Heart right ventricle (tissue), 16 donors: ENCODE results near the gene HES4. TPM values are rescaled to one million over a fixed set of nuclear protein-coding genes. Genes with fewer than 3 reads are reported as not detected.
A peak's percentile ranks its signal among the peaks of the same experiment; 100 is the strongest.
"Not testable (repeated sequence)": the region's sequence is repeated elsewhere in the genome, so short reads cannot be mapped to it uniquely, and the experiment has no call there.

ENCODE experiments used
- ATAC-seq, 8 donors: fragments of 200-7000 bp; cut with Tn5 transposase; one replicate each; pipeline ENCODE4 v1.9.1; 2020; ENCODE audit warnings: mild to moderate bottlenecking in 8 of 8, moderate library complexity in 8 of 8, moderate number of reproducible peaks in 1 of 8
- DNase-seq, 2 donors: peaks; one replicate each; pipeline ENCODE4 v3.0.0-alpha.2; 2020
- H3K27ac ChIP-seq, 10 donors: fragments of 200-600 bp; sonication (generic) in 2 of 10; one replicate each; pipeline versions ENCODE4 v1.5.0 to v1.8.0; 2020 to 2022; ENCODE audit warnings: mild to moderate bottlenecking in 3 of 10
- H3K27me3 ChIP-seq, 7 donors: fragments of 200-600 bp; one replicate each; pipeline ENCODE4 v1.8.0; 2021 to 2022; ENCODE audit warnings: mild to moderate bottlenecking in 2 of 7
- H3K36me3 ChIP-seq, 9 donors: fragments of 200-600 bp; sonication (generic) in 1 of 9; one replicate each; pipeline versions ENCODE4 v1.5.0 to v1.8.0; 2020 to 2022; ENCODE audit warnings: mild to moderate bottlenecking in 2 of 9
- H3K4me1 ChIP-seq, 9 donors: fragments of 200-600 bp; sonication (generic) in 1 of 9; one replicate each; pipeline versions ENCODE4 v1.5.0 to v1.8.0; 2020 to 2022; ENCODE audit warnings: mild to moderate bottlenecking in 4 of 9
- H3K4me3 ChIP-seq, 10 donors: fragments of 200-600 bp; sonication (generic) in 2 of 10; one replicate each; pipeline versions ENCODE4 v1.5.0 to v1.8.0; 2020 to 2022; ENCODE audit warnings: mild to moderate bottlenecking in 7 of 10, moderate library complexity in 2 of 10
- H3K9me3 ChIP-seq, 11 donors: fragments of 200-600 bp in 10 of 11; sonication (generic) in 2 of 11; one replicate each; pipeline versions ENCODE4 v1.5.0 to v1.8.0; 2013 to 2022; ENCODE audit warnings: mild to moderate bottlenecking in 2 of 11, control low read depth in 1 of 11, moderate library complexity in 1 of 11
- CTCF ChIP-seq, 9 donors: fragments of 200-600 bp; sonication (generic) in 2 of 9; IDR thresholded peaks; one replicate each; pipeline versions ENCODE4 v1.5.0 to v1.8.0; 2021 to 2022; ENCODE audit warnings: antibody characterized with exemption in 9 of 9, mild to moderate bottlenecking in 5 of 9, moderate library complexity in 1 of 9
- WGBS, 2 donors: extraction: QIAGEN DNeasy Blood & Tissue Kit; methylation state at CpG; one replicate each; pipeline ENCODE4 v1.1.7; 2013; ENCODE audit warnings: inconsistent platforms in 1 of 2; 5-methylcytosine and 5-hydroxymethylcytosine counted together
- intact Hi-C, 10 donors: fragments of 100-400 bp; cut with DNase I; formaldehyde crosslinking; loops; one replicate each; pipeline versions ENCODE4 v1.11.1 to v1.14.2; 2022
- polyA plus RNA-seq, 2 donors: library from polyadenylated mRNA; stranded (reverse); fragments of 200-250 nt; gene quantifications; one replicate each; pipeline ENCODE4 v1.2.3, GENCODE V29; 2013
- total RNA-seq, 10 donors: library from RNA; stranded (reverse); fragmentation: NEBNext Ultra II Directional in 3 of 10; extraction: Animal tissue kit (Norgen Biotek cat#: 25700) in 3 of 10; gene quantifications; one replicate each; pipeline versions ENCODE4 v1.2.1 to v1.2.4, GENCODE V29; 2021 to 2023
- donor health status: Arrhythmogenic right ventricular cardiomyopathy.
- donor health status: ischemic (EF 13 %, LVEDD 7.1; RV severe dilation, severe dysfunction).
- donor health status: healthy with polysubstance abuse.
- donor health status: DM: no; HTN: yes; CAD: no.
- donor health status: DM: no; HTN: no; CAD: no.
- donor health status: ischemic (EF 25% LVEDD 6.9; RV normal size, moderate dysfunction).
- donor health status: ischemic (EF 25% LVEDD 5.7; RV mildly dilated, moderate dysfunction).
- donor health status: healthy.
- donor health status: DM: yes; HTN: yes; CAD: no.
- donor health status: Ischemic cardiomyopathy.
- donor health status: ischemic (EF 35%, LVEDD 5.7; RV mildly dilated, moderate dysfunction).
- donor health status: nonischemic (EF 11% LVEDD 7.7; RV severe dilation, severe dysfunction).
- donor health status: DM: yes; HTN: yes; CAD: no.
- donor health status: PGD.
- donor health status: ischemic (EF 29% LVEDD 5.4; RV normal size, mild dysfunction).
- donor health status: nonischemic (EF 23%, LVEDD 6.1; RV moderate dilation, normal function).

Gene HES4
- total and polyA plus RNA-seq, 12 donors, result 28.5 to 78.1 (median 45.1) TPM

DNA sequence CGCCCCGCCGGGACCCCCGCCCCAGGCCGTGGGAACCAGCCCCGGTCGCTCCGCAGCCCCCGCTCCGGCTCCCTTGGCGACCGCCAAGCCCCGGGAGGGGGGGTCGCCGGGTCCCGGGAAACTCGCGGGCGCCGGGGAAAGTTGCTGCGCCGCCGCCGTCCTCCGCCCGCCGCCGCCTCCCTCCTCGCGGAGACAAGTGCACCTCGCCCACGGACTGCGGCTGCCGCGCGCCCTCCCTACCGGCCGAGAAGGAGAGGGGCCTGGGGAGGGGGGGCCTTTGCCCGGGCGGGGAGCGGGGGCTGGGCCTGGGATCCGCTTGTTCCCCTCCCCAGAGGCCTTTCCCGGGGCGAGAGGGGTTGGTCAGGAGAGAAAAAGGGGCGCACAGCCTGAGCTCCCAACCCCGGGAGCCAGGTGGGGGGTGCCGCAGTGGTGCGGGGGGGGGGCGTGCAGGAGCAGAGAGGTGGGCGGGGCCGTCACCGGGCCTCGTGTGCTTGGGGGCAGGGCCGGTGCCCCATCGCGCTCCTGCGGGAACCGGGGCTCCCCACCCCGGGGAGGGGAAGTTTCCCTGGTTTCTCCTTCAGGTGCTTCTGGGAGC lies 20.6 kb upstream of the HES4 start:
- TF ChIP-seq CTCF (IDR thresholded peaks at IDR 0.05), result no peak
- intact Hi-C loops, result loop anchor here in 1 of 10 donors (10.0 kb wide), 1 partner anchor 274 kb away; no protein-coding TSS in a partner anchor
- H3K4me1 ChIP-seq, result peaks cover 20 to 57% (median 29%) of the 10 kb centered on the region in 9 donors

DNA sequence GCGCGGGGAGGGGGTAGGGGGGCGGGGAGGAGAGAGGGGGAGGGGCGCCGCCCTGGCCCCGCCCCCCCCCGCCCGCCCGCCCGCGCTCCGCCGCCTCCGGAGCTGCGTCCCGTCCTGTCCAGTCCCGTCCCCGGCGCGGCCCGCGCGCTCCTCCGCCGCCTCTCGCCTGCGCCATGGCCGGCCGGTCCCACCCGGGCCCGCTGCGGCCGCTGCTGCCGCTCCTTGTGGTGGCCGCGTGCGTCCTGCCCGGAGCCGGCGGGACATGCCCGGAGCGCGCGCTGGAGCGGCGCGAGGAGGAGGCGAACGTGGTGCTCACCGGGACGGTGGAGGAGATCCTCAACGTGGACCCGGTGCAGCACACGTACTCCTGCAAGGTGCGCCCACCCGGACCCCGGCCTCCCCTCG lies 20.1 kb upstream of the HES4 start, which contains the start of gene AGRN:
Gene AGRN, plus strand, starts transcription at position 121 of the 405 bp plus-strand sequence. Its CDS starts 53 bp downstream, at position 174.
- Histone ChIP-seq H3K27ac (peak within 1 kb of the TSS; percentile 70 to 98 (median 96)), H3K9me3 (no peaks in the 10 kb centered on the region), H3K4me3 (peak within 1 kb of the TSS; percentile 63 to 95 (median 78)), H3K36me3 (peaks cover 0 to 3% (median 0%) of the 10 kb centered on the region in 9 donors), H3K4me1 (peaks cover 19 to 56% (median 28%) of the 10 kb centered on the region in 9 donors), H3K27me3 (peaks cover 0 to 39% (median 0%) of the 10 kb centered on the region in 7 donors)
- intact Hi-C loops, result loop anchor here in 3 of 10 donors (5.0 to 10.0 kb wide), 4 partner anchors 42 to 275 kb away; partner anchors contain the start of gene C1orf159 (in 1 of the 3)
- WGBS, 2 donors, result 0 to 1% methylated on average over 29 to 51 of the region's 58 CpGs
- ATAC-seq, result peak in 7 of 8 donors; percentile 18 to 66 (median 35)
- no peak for TF ChIP-seq CTCF (IDR thresholded peaks at IDR 0.05)
- DNase-seq, result peak in 1 of 2 donors; percentile 70

More for the DNA sequence above, 20.6 kb upstream of the HES4 start:
- no peak for DNase-seq
- peak overlapping the region; percentile 52 to 98 (median 96) for H3K27ac ChIP-seq
- peaks cover 0 to 3% (median 0%) of the 10 kb centered on the region in 9 donors for H3K36me3 ChIP-seq
- no peaks in the 10 kb centered on the region for H3K9me3 ChIP-seq
- WGBS, 2 donors, result 1% methylated on average over 25 to 55 of the region's 59 CpGs
- H3K27me3 ChIP-seq, result peaks cover 0 to 39% (median 0%) of the 10 kb centered on the region in 7 donors
- peak in 3 of 8 donors; percentile 4 to 8 (median 6) for ATAC-seq
- peak overlapping the region; percentile 63 to 95 (median 78) for H3K4me3 ChIP-seq

- Histone ChIP-seq H3K9me3 (no peaks in the 10 kb centered on the region), H3K27ac (peak overlapping the region; percentile 70 to 98 (median 96)), H3K4me1 (peaks cover 18 to 56% (median 29%) of the 10 kb centered on the region in 9 donors), H3K27me3 (peaks cover 0 to 39% (median 0%) of the 10 kb centered on the region in 7 donors), H3K36me3 (peaks cover 0 to 3% (median 0%) of the 10 kb centered on the region in 9 donors), H3K4me3 (peak overlapping the region in 9 of 10 donors; percentile 67 to 95 (median 78))
- ATAC-seq, result peak; percentile 69 to 94 (median 86)
- WGBS, 2 donors, result 4% methylated on average over 48 to 56 of the region's 91 CpGs
- peak; percentile 78 to 88 for DNase-seq
- peak; percentile 46 to 72 (median 57) for TF ChIP-seq CTCF (IDR thresholded peaks at IDR 0.05)
- intact Hi-C loops, result loop anchor here in 2 of 10 donors (5.0 to 10.0 kb wide), 3 partner anchors 43 to 98 kb away; partner anchors contain the start of gene C1orf159 (in 1 of the 2)
These were observed 19.5 kb upstream of the HES4 start for GRCh38 chr1:1019122-1019999.

GRCh38 chr1:1018321-1018685 lies 18.4 kb upstream of the HES4 start:
- H3K4me1 ChIP-seq, result peaks cover 19 to 55% (median 32%) of the 10 kb centered on the region in 9 donors
- H3K9me3 ChIP-seq, H3K36me3 ChIP-seq, H3K4me3 ChIP-seq, H3K27ac ChIP-seq, ATAC-seq: not testable (repeated sequence)
- peaks cover 0 to 33% (median 0%) of the 10 kb centered on the region in 7 donors for H3K27me3 ChIP-seq
- intact Hi-C loops, result loop anchor here in 2 of 10 donors (5.0 to 10.0 kb wide), 3 partner anchors 44 to 99 kb away; partner anchors contain the start of gene C1orf159 (in 1 of the 2)
- DNase-seq, result peak in 1 of 2 donors; percentile 14
- whole genome bisulfite sequencing, 2 donors, result 93 to 99% methylated on average over 18 to 26 of the region's 26 CpGs

- Histone ChIP-seq H3K4me1 (peaks cover 19 to 51% (median 32%) of the 10 kb centered on the region in 9 donors), H3K27me3 (peaks cover 0 to 26% (median 0%) of the 10 kb centered on the region in 7 donors)
- DNase-seq, H3K4me3 ChIP-seq, H3K27ac ChIP-seq, H3K36me3 ChIP-seq, ATAC-seq, H3K9me3 ChIP-seq: not testable (repeated sequence)
- WGBS, 2 donors, result 81 to 82% methylated on average over 17 of the region's 17 CpGs
- intact Hi-C loops, result loop anchor here in 2 of 10 donors (5.0 to 10.0 kb wide), 3 partner anchors 45 to 100 kb away; partner anchors contain the start of gene C1orf159 (in 1 of the 2)
These were observed 17.8 kb upstream of the HES4 start for GRCh38 chr1:1017397-1018320.
